ENCODE measurements around the gene FOXE3.

Gene FOXE3

GRCh38 chr1:47384083-47384482 lies 32.0 kb upstream of the FOXE3 start:
- Histone ChIP-seq H3K27ac (no peak overlapping the region), H3K4me3 (no peak overlapping the region)
- TF ChIP-seq CTCF (IDR thresholded peaks at IDR 0.05), result no peak
- DNase-seq (ENCODE audit: low spot score), result no peak

- DNase-seq (ENCODE audit: low spot score), result no peak
- Histone ChIP-seq H3K27ac (no peak overlapping the region), H3K4me3 (no peak overlapping the region)
- TF ChIP-seq CTCF (IDR thresholded peaks at IDR 0.05), result no peak
These were observed 31.1 kb upstream of the FOXE3 start for GRCh38 chr1:47385020-47385419.

GRCh38 chr1:47386268-47386667 lies 29.8 kb upstream of the FOXE3 start:
- Histone ChIP-seq H3K27ac (no peak overlapping the region), H3K4me3 (no peak overlapping the region)
- no peak for DNase-seq (ENCODE audit: low spot score)
- TF ChIP-seq CTCF (IDR thresholded peaks at IDR 0.05), result no peak

- no peak for TF ChIP-seq CTCF (IDR thresholded peaks at IDR 0.05)
- no peak for DNase-seq (ENCODE audit: low spot score)
- H3K4me3 ChIP-seq, result no peak overlapping the region
- no peak overlapping the region for H3K27ac ChIP-seq
These were observed 27.8 kb upstream of the FOXE3 start for GRCh38 chr1:47388030-47388890.

GRCh38 chr1:47388891-47389238 lies 27.2 kb upstream of the FOXE3 start:
- peak; percentile 77 for TF ChIP-seq CTCF (IDR thresholded peaks at IDR 0.05)
- H3K4me3 ChIP-seq, result no peak overlapping the region
- no peak overlapping the region for H3K27ac ChIP-seq
- DNase-seq (ENCODE audit: low spot score), result no peak

GRCh38 chr1:47389731-47390130 lies 26.4 kb upstream of the FOXE3 start:
- no peak overlapping the region for H3K27ac ChIP-seq
- no peak for DNase-seq (ENCODE audit: low spot score)
- no peak overlapping the region for H3K4me3 ChIP-seq
- no peak for TF ChIP-seq CTCF (IDR thresholded peaks at IDR 0.05)

- no peak for TF ChIP-seq CTCF (IDR thresholded peaks at IDR 0.05)
- Histone ChIP-seq H3K4me3 (no peak overlapping the region), H3K27ac (no peak overlapping the region)
- DNase-seq (ENCODE audit: low spot score), result no peak
These were observed 25.2 kb upstream of the FOXE3 start for GRCh38 chr1:47390843-47391242.
